CD4-positive, alpha-beta T cell (primary cell): Measurements from ENCODE around the gene DDTL. TPM values are rescaled to one million over a fixed set of nuclear protein-coding genes. Genes with fewer than 3 reads are reported as not detected.
"Not testable (repeated sequence)": the region's sequence is repeated elsewhere in the genome, so short reads cannot be mapped to it uniquely, and the experiment has no call there.

ENCODE experiments used
- ATAC-seq: fragments of 200-7000 bp; cut with Tn5 transposase; one replicate; pipeline ENCODE4 v1.10.0; 2022; ENCODE audit warnings: mild to moderate bottlenecking; ENCODE audit not compliant: poor library complexity
- CTCF ChIA-PET: fragments of 350-600 bp; sonication (Branson Sonifier 250); formaldehyde crosslinking; loops from one replicate; lab custom pipeline; 2021; ENCODE audit warnings: antibody characterized with exemption, inconsistent platforms; lab: Charles Lee
- POLR2A ChIA-PET: fragments of 350-600 bp; sonication (Branson Sonifier 250); formaldehyde crosslinking; loops from one replicate; lab custom pipeline; 2021; ENCODE audit warnings: antibody characterized with exemption, inconsistent platforms; lab: Charles Lee
- DNase-seq, 14 experiments: peaks; one replicate each; pipeline ENCODE4 v3.0.0-alpha.2; 2013 to 2020; ENCODE audit warnings: mixed read lengths in 2 of 14
- H3K27ac ChIP-seq, 2 donors: one replicate each; pipeline versions ENCODE4 v1.5.1 to v1.7.0; 2013; ENCODE audit warnings: low read length in 2 of 2, low read depth in 1 of 2, mild to moderate bottlenecking in 1 of 2
- H3K27me3 ChIP-seq, 2 experiments: 1 replicate in 1 of 2; 2 replicates in 1 of 2; pipeline versions ENCODE4 v1.6.1 to v1.7.0; 2013; ENCODE audit warnings: low read length in 2 of 2, control low read depth in 1 of 2, mild to moderate bottlenecking in 1 of 2, moderate library complexity in 1 of 2; ENCODE audit not compliant: insufficient read depth in 2 of 2, control insufficient read depth in 1 of 2
- H3K36me3 ChIP-seq: one replicate; pipeline ENCODE4 v1.6.1; 2013; ENCODE audit warnings: low read length, control low read depth; ENCODE audit not compliant: insufficient read depth
- H3K4me1 ChIP-seq: one replicate; pipeline ENCODE4 v1.6.1; 2013; ENCODE audit warnings: low read length, control low read depth; ENCODE audit not compliant: insufficient read depth
- H3K4me3 ChIP-seq: one replicate; pipeline ENCODE4 v1.5.1; 2013; ENCODE audit warnings: mild to moderate bottlenecking, low read length, moderate library complexity
- H3K9me3 ChIP-seq, 2 experiments: 1 replicate in 1 of 2; 2 replicates in 1 of 2; pipeline versions ENCODE4 v1.6.1 to v1.7.0; 2013; ENCODE audit warnings: low read length in 2 of 2, mild to moderate bottlenecking in 2 of 2, control low read depth in 1 of 2, moderate library complexity in 1 of 2; ENCODE audit not compliant: control insufficient read depth in 1 of 2, insufficient read depth in 1 of 2
- H3K27ac Mint-ChIP-seq: one replicate; pipeline ENCODE4 v1.8.0; 2020; ENCODE audit warnings: mixed read lengths
- H3K27me3 Mint-ChIP-seq: one replicate; pipeline ENCODE4 v1.8.0; 2021; ENCODE audit warnings: mixed read lengths
- H3K36me3 Mint-ChIP-seq: one replicate; pipeline ENCODE4 v1.8.0; 2021; ENCODE audit warnings: low read depth, mixed read lengths
- H3K4me1 Mint-ChIP-seq: one replicate; pipeline ENCODE4 v1.8.0; 2021; ENCODE audit warnings: low read depth, mixed read lengths
- H3K4me3 Mint-ChIP-seq: one replicate; pipeline ENCODE4 v1.8.0; 2020; ENCODE audit warnings: mild to moderate bottlenecking, mixed read lengths
- H3K9me3 Mint-ChIP-seq: one replicate; pipeline ENCODE4 v1.8.0; 2020; ENCODE audit warnings: mixed read lengths
- intact Hi-C, 2 experiments: fragments of 100-400 bp; cut with DNase I in 1 of 2; cut with micrococcal nuclease in 1 of 2; formaldehyde crosslinking; loops; one replicate each; pipeline versions ENCODE4 v1.15.1 to v1.9.0; 2023 to 2025; cut with DNase I, micrococcal nuclease
- total RNA-seq, 174 experiments: library from RNA in 2 of 174; stranded (reverse) in 2 of 174; gene quantifications; one replicate each; pipeline ENCODE4 v1.2.3 and lab custom pipeline; 2021 to 2026
- TF ChIP-seq, protein P1 (sequence below): fragments of 200-600 bp; IDR thresholded peaks from one replicate; pipeline ENCODE4 v1.8.0; 2022; ENCODE audit warnings: antibody characterized with exemption, mild to moderate bottlenecking

The DDTL gene
- total RNA-seq, 2 experiments from 2014 or later = 3.5 to 3.8 TPM

- intact Hi-C loops = loop anchor here in 1 of 2 experiments (10.0 kb wide), 1 partner anchor 53 kb away; no protein-coding TSS in a partner anchor
- not testable (repeated sequence) for H3K36me3 ChIP-seq
These were observed 10.6 kb downstream of the DDTL start for GRCh38 chr22:23977304-23977703.

DNA sequence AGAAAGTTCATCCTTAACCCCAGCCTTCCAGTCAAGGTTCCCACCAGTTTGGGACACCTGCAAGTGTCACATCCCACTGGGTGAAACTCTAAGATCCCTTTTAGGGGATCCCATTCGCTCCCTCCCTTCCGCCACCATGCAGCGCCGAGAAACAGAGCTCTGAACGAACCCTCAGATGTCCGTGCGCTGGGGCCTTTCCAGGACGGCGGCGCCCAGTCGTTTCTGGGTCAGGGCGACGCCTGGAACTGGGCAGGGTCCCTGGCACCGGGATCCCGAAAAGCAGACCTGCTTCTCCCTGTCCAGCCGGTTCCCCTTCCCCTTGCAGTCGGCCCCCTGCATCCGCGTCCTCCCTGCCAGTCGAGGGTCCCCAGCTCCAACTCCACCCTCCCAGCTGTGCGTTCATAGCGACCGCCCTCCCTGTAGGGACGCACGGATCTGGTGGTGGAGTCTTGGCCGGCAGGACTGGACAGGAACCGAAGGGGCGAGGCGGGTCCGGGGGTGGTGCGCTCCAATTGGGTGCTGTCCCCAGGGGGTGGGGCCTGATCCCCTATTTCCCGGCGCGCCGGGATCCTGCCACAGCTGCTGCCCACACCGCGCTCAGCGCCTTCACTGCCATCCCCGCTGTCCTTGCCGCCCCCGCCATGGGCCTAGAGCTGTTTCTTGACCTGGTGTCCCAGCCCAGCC is 13.0 kb downstream of the DDTL start, which contains the start of gene GSTT2:
GSTT2 (plus strand) TSS at position 578 of the 684 bp plus-strand sequence.
- H3K27ac ChIP-seq, ATAC-seq, H3K27ac Mint-ChIP-seq, H3K4me3 ChIP-seq, H3K9me3 ChIP-seq, H3K27me3 Mint-ChIP-seq, CTCF ChIA-PET, H3K36me3 Mint-ChIP-seq, H3K4me1 ChIP-seq, H3K4me3 Mint-ChIP-seq, H3K27me3 ChIP-seq, H3K9me3 Mint-ChIP-seq, H3K36me3 ChIP-seq, DNase-seq, H3K4me1 Mint-ChIP-seq, POLR2A ChIA-PET: not testable (repeated sequence)
- intact Hi-C loops = loop anchor here in 1 of 2 experiments (10.0 kb wide), 1 partner anchor 55 kb away; no protein-coding TSS in a partner anchor

More at GRCh38 chr22:23977304-23977703, 10.6 kb downstream of the DDTL start:
- H3K27me3 Mint-ChIP-seq, CTCF ChIA-PET, H3K4me3 Mint-ChIP-seq, H3K4me3 ChIP-seq, H3K9me3 ChIP-seq, H3K27ac ChIP-seq, DNase-seq, H3K27ac Mint-ChIP-seq, POLR2A ChIA-PET, H3K27me3 ChIP-seq, H3K36me3 Mint-ChIP-seq, H3K4me1 Mint-ChIP-seq, H3K4me1 ChIP-seq, H3K9me3 Mint-ChIP-seq, ATAC-seq: not testable (repeated sequence)

DNA sequence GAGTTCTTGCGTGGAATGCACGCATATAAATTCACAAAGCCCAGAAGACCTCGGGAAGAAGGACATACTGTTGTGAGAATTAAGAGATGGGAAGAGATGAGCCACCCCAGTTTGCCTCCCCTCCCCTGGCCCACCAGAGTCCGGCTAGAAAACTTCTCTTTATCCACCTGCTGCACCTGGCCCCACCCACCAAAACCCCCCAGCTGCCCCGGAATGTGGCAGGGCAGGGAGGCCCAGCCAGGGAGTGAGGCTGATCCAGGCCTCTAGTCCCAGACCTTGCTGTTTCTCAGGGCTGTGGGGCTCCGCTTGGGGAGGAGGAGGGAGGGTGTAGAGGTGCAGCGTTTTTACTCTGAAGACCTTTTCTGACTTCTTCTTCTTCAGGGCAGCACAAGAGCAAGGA is 13.9 kb downstream of the DDTL start:
- intact Hi-C loops, H3K4me1 ChIP-seq, CTCF ChIA-PET, H3K27ac Mint-ChIP-seq, POLR2A ChIA-PET, H3K27me3 Mint-ChIP-seq, H3K27me3 ChIP-seq, DNase-seq, H3K36me3 Mint-ChIP-seq, H3K4me3 Mint-ChIP-seq, ATAC-seq, H3K4me1 Mint-ChIP-seq, H3K36me3 ChIP-seq, H3K9me3 ChIP-seq, H3K4me3 ChIP-seq, H3K9me3 Mint-ChIP-seq, H3K27ac ChIP-seq: not testable (repeated sequence)

GRCh38 chr22:23984430-23984829 is 17.7 kb downstream of the DDTL start:
- DNase-seq (peak in 10 of 14 experiments; percentile 6 to 84 (median 62)), ATAC-seq (peak; percentile 86)
- ChIA-PET CTCF (no interaction called here), POLR2A (no interaction called here)
- Mint-ChIP-seq H3K4me1 (no peaks in the 10 kb centered on the region), H3K27ac (no peak overlapping the region), H3K4me3 (no peak overlapping the region), H3K27me3 (peaks cover 4% of the 10 kb centered on the region), H3K9me3 (no peaks in the 10 kb centered on the region), H3K36me3 (no peaks in the 10 kb centered on the region)
- Histone ChIP-seq H3K36me3 (no peaks in the 10 kb centered on the region), H3K27ac (no peak overlapping the region), H3K4me1 (no peaks in the 10 kb centered on the region), H3K27me3 (no peaks in the 10 kb centered on the region), H3K4me3 (no peak overlapping the region), H3K9me3 (no peaks in the 10 kb centered on the region)
- intact Hi-C loops = no loop called here
- TF ChIP-seq, protein P1, sequence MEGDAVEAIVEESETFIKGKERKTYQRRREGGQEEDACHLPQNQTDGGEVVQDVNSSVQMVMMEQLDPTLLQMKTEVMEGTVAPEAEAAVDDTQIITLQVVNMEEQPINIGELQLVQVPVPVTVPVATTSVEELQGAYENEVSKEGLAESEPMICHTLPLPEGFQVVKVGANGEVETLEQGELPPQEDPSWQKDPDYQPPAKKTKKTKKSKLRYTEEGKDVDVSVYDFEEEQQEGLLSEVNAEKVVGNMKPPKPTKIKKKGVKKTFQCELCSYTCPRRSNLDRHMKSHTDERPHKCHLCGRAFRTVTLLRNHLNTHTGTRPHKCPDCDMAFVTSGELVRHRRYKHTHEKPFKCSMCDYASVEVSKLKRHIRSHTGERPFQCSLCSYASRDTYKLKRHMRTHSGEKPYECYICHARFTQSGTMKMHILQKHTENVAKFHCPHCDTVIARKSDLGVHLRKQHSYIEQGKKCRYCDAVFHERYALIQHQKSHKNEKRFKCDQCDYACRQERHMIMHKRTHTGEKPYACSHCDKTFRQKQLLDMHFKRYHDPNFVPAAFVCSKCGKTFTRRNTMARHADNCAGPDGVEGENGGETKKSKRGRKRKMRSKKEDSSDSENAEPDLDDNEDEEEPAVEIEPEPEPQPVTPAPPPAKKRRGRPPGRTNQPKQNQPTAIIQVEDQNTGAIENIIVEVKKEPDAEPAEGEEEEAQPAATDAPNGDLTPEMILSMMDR = peak; percentile 50

- H3K27me3 ChIP-seq, H3K9me3 Mint-ChIP-seq, H3K27ac ChIP-seq, CTCF ChIA-PET, H3K4me3 Mint-ChIP-seq, H3K27me3 Mint-ChIP-seq, H3K4me1 ChIP-seq, DNase-seq, H3K4me3 ChIP-seq, ATAC-seq, H3K9me3 ChIP-seq, H3K4me1 Mint-ChIP-seq, H3K36me3 Mint-ChIP-seq, POLR2A ChIA-PET, H3K36me3 ChIP-seq, H3K27ac Mint-ChIP-seq: not testable (repeated sequence)
- intact Hi-C loops = loop anchor here in 1 of 2 experiments (5.0 kb wide), 1 partner anchor 49 kb away; no protein-coding TSS in a partner anchor
These were observed 19.4 kb downstream of the DDTL start for GRCh38 chr22:23986089-23986488.

- H3K4me3 ChIP-seq, H3K27me3 ChIP-seq, H3K4me3 Mint-ChIP-seq, H3K9me3 ChIP-seq, POLR2A ChIA-PET, H3K27ac Mint-ChIP-seq, H3K9me3 Mint-ChIP-seq, H3K4me1 ChIP-seq, H3K36me3 ChIP-seq, DNase-seq, ATAC-seq, CTCF ChIA-PET, H3K4me1 Mint-ChIP-seq, H3K36me3 Mint-ChIP-seq, H3K27me3 Mint-ChIP-seq, H3K27ac ChIP-seq: not testable (repeated sequence)
- intact Hi-C loops = loop anchor here in 1 of 2 experiments (5.0 kb wide), 1 partner anchor 49 kb away; no protein-coding TSS in a partner anchor
These were observed 20.0 kb downstream of the DDTL start for GRCh38 chr22:23986538-23987178.
